NCI-H446 treated with DMSO at 0.1 percent for 48 hours (cell line): Measurements from ENCODE around the gene C1orf146.
"Not testable (repeated sequence)": the region's sequence is repeated elsewhere in the genome, so short reads cannot be mapped to it uniquely, and the experiment has no call there.

Experiments used
- DNase-seq: peaks from one replicate; lab custom pipeline; 2025; lab: John Stamatoyannopoulos, UW

C1orf146 gene

GRCh38 chr1:92217721-92218120 lies at the start of gene C1orf146:
Gene C1orf146 (plus strand): TSS chr1:92217915. CDS start chr1:92231421, 13,506 bp downstream.
- DNase-seq, result no peak

- peak; percentile 62 for DNase-seq
These were observed 49.1 kb upstream of the C1orf146 start for GRCh38 chr1:92168657-92169056.

- no peak for DNase-seq
These were observed 48.3 kb upstream of the C1orf146 start for GRCh38 chr1:92169214-92170005.

GRCh38 chr1:92184632-92185031 lies 33.1 kb upstream of the C1orf146 start:
- no peak for DNase-seq

GRCh38 chr1:92186081-92186480 lies 31.6 kb upstream of the C1orf146 start:
- DNase-seq, result no peak

- no peak for DNase-seq
These were observed 29.1 kb upstream of the C1orf146 start for GRCh38 chr1:92188436-92189255.

GRCh38 chr1:92191726-92192125 lies 26.0 kb upstream of the C1orf146 start:
- no peak for DNase-seq

- DNase-seq, result no peak
These were observed 25.5 kb upstream of the C1orf146 start for GRCh38 chr1:92192246-92192645.

GRCh38 chr1:92194511-92194910 lies 23.2 kb upstream of the C1orf146 start:
- DNase-seq, result no peak

- no peak for DNase-seq
These were observed 15.7 kb upstream of the C1orf146 start for GRCh38 chr1:92201973-92202372.

- DNase-seq, result no peak
These were observed 14.6 kb upstream of the C1orf146 start for GRCh38 chr1:92203105-92203504.

- no peak for DNase-seq
These were observed 7.0 kb upstream of the C1orf146 start for GRCh38 chr1:92210701-92211100.

- no peak for DNase-seq
These were observed 6.5 kb upstream of the C1orf146 start for GRCh38 chr1:92211166-92211565.

GRCh38 chr1:92218559-92218958 lies 844 bp downstream of the C1orf146 start:
- DNase-seq, result no peak

GRCh38 chr1:92219028-92219427 lies 1.3 kb downstream of the C1orf146 start:
- no peak for DNase-seq

GRCh38 chr1:92228401-92228800 lies 10.7 kb downstream of the C1orf146 start:
- no peak for DNase-seq

- no peak for DNase-seq
These were observed 13.0 kb downstream of the C1orf146 start for GRCh38 chr1:92230736-92231135.

GRCh38 chr1:92240034-92240433 lies 22.3 kb downstream of the C1orf146 start:
- DNase-seq, result no peak

GRCh38 chr1:92244376-92244775 lies 26.7 kb downstream of the C1orf146 start:
- no peak for DNase-seq

- DNase-seq, result not testable (repeated sequence)
These were observed 37.0 kb downstream of the C1orf146 start for GRCh38 chr1:92254714-92255113.

- no peak for DNase-seq
These were observed 41.6 kb downstream of the C1orf146 start for GRCh38 chr1:92259350-92259749.

- DNase-seq, result no peak
These were observed 44.8 kb downstream of the C1orf146 start for GRCh38 chr1:92262516-92262915.

GRCh38 chr1:92273039-92273438 lies 55.3 kb downstream of the C1orf146 start:
- no peak for DNase-seq
